Measurements from ENCODE around the gene DGKI.
"Not testable (repeated sequence)": the region's sequence is repeated elsewhere in the genome, so short reads cannot be mapped to it uniquely, and the experiment has no call there.

Gene DGKI

DNA sequence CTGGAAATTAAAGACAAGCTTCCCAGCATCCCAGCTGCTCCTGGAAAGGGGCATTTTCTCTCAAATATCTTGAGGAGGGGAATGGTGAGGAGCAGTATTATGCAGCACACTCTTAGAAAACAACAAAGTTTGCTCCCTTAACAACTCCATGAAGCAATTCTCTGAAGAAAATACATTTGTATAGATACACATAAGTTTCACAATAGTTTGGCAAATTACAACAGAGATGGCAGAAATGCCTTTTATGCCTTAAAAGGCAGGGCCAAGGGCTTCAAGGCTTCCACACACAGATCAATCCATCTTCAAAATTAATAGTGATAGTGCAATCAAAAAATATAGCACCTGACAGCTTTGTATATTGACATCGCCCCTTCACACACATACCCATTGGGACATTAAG, 12.2 kb downstream of the DGKI start:
- no peak for DNase-seq

DNA sequence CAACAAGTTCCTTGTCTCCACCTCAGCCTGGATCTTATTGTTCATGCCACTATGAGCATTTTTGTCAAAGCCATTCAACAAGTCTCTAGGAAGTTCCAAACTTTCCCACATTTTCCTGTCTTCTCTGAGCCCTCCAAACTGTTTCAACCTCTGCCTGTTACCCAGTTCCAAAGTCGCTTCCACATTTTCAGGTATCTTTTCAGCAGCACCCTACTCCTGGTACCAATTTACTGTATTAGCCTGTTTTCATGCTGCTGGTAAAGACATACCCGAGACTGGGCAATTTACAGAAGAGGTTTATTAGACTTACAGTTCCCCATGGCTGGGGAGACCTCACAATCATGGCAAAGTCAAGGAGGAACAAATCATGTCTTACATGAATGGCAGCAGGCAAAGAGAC, 13.8 kb downstream of the DGKI start:
- DNase-seq = not testable (repeated sequence)

DNA sequence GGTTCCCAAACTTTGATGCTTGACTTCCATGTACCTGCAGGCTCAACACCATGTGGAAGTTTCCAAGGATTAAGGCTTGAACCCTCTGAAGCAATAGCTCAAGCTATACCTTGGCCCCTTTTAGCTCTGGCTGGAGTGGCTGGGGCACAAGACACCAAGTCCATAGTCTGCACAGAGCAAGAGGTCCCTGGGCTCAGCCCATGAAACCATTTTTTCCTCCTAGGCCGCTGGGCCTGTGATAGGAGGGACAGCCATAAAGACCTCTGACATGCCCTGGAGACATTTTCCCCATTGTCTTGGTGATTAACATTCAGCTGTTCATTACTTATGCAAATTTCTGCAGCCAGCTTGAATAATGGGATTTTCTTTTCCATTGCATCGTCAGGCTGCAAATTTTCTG, 14.4 kb downstream of the DGKI start:
- no peak for DNase-seq

DNA sequence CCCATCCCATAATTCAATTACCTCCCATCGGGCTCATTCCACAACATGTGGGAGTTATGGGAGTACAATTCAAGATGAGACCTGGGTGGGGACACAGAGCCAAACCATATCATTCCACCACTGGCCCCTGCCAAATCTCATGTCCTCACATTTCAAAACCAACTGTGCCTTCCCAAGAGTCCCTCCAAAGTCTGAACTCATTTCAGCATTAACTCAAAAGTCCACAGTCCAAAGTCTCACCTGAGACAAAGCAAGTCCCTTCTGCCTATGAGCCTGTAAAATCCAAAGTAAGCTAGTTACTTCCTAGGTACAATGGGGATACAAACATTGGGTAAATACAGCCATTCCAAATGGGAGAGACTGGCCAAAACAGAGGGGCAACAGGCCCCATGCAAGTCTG, 15.2 kb downstream of the DGKI start:
- not testable (repeated sequence) for DNase-seq

DNA sequence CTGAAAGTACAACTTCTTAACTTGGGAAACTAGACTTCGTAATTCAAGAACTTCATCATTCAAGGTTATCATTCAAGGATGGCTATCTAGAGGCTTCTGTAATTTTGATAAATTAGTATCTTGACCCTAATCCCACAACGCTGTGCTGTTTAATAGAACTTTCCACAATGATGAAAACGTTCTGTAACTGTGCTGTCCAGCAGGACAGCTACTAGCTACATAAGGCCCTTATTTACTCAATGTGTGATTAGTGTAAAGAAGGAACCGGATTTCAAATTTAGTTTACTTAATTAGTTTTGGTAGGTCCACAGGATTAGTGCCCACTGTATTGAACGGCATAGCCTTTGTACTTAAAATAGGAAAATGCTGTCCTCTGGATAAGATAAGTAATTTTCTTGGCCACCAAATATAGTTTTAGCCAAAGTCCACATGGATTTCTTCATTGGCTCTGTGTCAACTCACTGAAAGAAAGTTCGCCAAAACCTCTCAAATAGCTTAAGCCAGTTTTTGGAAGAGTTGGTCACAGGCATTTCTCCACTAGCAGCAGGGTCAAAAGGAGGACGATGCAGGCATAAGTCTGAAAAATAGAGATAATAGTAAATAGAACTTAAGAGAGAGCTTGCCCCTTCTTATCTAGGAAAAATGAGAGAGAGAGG, 17.3 kb downstream of the DGKI start:
- DNase-seq = no peak

DNA sequence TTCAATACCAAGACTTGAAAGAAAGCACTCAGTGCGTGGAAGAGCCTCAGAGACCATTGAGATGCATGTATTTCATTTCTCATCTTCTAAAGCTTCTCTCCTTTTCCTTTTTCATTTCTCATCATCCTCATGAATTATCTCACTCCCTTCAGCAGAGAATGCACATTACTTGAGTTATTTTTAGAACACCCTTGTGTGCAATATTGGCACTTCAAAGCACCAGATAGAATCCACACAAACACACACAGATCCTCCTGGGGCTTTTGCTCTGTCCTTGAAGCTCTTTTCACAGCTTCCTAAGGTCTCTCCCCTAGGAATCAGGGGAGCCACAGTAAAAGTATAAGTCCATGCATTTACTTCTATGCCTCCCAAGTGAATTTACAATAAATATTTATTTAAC, 18.3 kb downstream of the DGKI start:
- no peak for DNase-seq

DNA sequence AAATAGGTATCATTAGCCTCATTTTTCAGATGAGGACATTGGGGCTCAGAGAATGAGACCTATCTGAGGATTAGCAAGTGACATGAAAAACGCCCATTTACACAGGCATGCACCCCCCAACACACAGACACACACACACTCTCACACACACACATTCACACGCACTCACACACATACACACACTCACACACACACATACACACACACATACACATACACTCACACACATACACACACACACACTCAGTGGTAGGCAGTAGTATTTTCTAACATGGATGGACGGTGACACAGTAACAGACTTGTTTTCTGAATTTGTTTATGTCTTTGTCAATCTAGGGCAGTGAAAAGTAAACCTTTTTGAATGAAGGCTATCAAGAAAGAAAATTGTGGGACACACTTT, 21.3 kb downstream of the DGKI start:
- DNase-seq = no peak

DNA sequence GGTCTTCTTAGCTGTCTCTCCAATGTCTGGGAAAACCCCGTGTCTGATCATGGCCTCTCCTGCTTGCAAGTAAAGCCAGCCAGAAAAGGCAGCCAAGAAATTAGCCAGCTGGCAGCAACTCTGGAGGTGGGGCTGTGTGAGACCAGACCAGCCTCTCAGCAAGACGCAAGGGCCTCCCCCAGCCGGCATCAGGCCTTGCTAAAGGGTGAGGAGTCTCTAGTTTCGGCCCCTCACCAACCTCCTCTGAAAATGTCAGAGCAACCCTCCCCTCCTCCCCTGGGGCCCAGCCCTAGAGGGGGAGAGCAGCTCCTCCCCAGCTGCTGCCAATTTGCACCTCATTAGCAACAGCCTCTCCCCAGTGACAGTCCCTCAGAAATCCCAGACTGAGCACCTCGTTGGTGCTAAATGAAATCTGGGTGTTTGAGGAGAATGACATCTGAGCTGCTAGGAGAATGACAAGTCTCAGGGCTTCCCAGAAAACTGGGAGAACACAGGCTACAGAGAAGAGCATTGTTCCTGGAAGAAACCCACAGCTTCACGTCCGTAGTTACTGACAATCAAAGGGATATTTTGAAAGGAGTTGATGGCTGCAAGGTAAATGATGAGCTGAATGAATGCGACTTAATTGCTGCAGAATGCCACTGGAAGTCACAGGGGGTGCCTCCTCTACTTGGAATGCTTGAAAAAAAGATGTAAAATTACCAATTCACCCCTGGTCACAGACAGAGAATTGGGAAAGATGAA, 25.9 kb downstream of the DGKI start:
- no peak for DNase-seq

DNA sequence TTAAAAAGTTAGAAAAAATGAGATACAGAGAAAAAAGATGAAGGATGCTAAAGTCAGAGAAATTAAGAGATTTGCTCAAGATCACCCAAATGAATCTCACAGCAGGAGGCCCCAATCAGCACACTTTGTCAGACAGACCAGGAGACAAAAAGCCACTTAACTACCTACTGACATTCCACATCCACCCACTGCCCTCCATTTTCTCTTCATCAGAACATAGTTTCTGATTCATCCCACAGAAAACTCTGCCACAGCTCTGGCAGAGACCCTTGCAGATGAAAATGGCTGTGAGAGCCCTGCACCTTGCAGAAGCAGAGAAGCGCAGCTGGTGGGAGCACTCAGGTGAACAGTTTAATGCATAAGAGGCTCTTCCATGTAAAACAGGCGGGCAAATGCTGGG, 26.6 kb downstream of the DGKI start:
- DNase-seq = no peak

DNA sequence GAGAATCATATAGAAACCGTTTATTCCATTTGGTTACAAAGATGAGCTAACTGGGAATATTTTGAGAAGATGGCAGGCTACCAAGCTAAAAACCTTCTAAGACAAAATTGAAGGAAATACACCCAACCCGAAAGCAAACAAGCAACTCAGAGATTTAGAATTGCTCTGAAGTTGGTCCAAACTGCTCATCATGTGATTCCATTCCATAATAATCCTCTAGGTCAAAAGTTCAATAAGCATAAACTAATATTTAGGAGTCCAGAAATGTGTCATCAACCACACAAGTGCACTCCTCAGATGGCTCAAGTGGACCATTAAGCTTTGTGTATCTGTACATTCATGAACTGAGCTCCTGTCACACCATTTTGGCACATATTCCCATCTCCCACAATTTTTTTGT, 28.7 kb downstream of the DGKI start:
- DNase-seq = no peak

DNA sequence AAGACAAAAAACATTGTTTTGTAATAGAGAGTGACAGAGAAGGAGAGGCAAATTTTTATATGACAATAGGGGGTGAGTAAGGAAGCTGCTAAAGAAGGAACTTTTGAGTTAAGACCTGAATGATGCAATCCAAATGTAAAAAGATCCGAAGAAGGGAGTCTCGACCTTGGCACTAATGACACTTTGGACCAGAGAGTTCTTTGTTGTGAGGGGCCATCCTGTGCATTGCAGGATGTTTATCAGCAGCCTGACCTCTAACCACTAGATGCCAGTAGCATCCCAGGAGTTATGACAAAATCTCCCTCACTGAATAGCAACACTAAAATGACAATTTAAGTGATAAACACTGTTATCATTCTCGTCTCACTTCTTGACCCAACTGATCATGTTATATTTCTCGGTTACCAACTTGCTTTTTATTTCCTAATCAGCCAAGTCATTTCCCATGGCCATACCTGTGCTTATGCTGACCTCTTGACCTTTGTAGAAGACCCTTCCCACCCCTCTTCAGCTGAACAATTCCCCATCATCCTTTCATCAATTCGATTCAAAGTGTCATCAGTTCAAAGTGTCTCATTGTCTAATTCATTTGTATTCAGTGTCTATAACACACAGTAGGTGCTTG, 30.0 kb downstream of the DGKI start:
- no peak for DNase-seq

DNA sequence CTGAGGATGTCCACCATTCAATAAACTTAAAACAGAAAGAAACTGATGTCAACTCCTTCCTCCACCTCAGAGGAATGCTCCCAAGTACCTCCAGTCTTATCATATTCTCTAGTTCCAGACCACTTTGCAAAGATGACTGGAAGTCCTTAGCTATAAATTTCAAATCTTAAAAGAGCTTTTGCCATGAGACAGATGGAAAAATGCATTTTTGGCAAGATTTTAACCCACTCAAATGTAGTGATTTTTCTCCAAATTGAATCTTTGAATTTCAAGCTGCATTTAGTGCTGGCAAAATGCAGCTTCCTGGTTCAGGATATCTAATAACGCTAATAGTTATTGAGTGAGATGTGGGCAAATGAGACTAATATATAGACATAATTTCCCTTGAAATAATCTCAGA, 33.2 kb downstream of the DGKI start:
- no peak for DNase-seq

DNA sequence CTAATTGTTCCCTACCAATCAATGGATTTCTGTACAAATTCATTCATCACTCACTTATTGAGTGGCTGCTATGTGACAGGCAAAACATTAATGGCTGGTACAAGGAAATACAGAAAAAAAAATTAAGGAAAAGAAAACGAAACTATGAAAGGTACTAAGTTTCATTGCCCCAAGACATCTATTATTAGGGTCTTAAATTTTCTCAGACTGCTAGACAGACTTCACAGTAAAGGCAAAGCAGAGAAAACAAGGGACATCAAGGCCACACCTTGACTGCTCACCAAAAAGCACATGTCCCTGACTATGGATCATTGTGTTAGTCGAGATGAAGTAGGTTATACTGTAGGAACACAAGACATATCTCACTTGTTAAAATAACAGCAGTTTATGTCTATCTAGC, 36.5 kb downstream of the DGKI start:
- no peak for DNase-seq

DNA sequence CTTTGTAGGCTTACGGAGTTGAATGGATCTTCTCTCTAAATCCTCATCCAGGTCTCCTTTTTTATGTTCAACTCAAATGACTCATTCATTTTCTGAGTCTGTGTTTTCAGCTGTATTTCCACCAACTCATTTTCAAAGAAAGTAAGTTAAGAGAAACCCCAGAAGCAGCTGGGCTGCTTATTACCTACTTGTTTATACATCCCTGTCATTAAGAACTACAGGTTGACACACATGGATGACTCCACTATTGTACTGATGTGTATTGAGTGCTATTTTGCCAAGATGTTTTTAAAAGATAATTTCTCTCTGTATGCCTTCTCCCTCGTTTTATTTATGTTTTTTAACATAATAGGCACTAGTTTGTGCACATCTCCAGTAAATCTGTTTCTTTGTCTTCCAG, 41.9 kb downstream of the DGKI start:
- no peak for DNase-seq

DNA sequence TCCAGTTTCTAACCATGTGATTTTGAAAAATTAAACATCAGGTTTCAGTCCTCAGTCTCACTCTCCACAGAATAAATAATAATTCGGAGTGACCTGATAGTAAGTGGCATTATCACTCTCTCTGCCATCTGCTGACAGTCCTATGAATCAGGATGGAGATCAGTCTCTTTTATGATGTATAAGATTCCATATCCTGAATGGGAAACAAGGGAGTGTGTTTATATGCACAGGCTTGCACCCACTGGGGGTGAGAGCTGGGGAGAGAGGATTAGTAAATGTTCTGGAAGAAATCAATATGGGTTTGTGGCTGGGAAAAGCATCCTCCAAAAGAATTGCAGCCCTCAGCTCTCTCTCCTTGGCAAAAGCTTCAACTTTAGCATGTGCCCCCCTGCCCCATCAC, 45.3 kb downstream of the DGKI start:
- no peak for DNase-seq

DNA sequence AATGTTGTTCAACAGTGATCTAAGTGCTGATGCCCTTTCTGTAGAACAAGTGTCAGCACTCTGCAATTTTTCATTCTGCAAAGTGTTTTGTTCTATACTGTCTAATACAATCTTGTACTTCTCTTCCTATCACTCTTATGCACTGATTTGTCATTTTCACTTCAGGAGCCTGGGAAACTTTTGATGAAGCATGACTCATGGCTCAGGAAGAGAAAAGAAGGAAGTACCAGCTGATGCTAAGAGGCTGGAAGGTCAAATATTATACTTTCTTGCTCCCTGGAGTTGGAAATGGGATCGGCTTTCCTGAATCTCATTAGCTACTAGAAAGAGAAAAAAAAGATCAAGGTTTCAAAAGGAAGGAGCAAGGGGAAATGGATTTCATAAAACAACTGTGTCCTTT, 45.8 kb downstream of the DGKI start:
- no peak for DNase-seq

DNA sequence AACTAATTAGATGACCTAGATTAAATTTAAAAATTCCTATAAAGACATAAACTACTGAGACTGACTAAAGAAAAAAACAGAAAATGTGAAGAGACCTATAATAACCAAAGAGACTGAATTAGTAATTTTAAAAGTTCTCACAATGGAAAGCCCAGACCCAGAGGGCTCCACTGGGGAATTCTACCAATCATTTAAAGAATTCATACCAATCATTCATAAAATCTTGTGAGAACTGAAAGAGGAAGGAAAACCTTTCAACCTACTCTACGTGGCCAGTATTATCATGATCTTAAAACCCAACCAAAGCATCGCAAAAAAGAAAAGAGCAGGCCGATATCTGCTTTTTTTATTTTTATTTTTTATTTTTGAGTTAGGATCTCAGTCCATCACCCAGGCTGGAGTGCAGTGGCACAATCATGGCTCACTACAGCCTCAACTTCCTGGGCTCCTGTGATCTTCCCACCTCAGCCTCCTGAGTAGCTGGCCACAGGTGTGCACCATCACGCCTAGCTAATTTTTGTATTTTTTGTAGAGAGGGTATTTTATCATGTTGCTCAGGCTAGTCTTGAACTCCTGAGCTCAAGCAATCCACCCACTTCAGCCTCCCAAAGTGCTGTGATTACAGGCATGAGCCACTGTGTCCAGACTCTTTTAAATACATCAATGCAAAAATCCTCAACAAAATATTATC, 48.6 kb downstream of the DGKI start:
- DNase-seq = no peak

DNA sequence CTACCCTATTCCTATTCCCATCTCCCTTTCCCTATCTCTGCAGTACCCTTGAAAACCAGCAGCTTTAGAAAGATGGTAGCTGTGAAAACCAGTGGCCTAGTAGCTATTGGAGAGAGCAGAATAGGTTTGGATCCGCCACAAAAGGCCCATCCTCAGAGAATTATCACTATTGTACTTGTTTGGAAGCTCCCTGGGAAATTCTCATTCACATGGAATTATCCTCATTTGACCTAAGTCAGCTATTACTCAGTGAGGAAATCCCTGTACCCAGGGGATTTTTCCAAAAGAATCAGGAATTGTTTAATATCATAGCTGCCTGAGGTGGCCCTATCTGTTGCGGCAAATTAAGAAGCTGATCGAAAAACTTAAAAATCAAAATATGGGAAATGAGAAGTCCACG, 51.6 kb downstream of the DGKI start:
- no peak for DNase-seq

DNA sequence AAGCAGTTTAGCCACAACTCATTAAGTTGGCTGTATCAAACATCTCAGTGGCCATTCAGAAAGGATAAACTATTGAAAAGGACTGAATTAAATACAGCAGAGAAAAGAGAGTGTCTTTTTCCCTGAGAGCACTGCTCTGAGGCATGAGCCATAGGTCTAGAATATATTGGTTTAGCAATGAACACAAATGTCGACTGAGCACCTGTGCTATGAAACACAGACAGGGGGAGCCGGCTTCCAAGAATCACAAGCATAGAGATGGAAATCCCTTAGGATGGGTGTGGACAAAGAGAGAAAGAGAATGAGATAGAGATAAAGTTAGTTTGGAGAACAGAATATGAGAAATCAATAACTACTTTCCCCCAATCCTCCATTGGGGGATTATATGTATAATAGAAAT, 54.8 kb downstream of the DGKI start:
- DNase-seq = no peak

DNA sequence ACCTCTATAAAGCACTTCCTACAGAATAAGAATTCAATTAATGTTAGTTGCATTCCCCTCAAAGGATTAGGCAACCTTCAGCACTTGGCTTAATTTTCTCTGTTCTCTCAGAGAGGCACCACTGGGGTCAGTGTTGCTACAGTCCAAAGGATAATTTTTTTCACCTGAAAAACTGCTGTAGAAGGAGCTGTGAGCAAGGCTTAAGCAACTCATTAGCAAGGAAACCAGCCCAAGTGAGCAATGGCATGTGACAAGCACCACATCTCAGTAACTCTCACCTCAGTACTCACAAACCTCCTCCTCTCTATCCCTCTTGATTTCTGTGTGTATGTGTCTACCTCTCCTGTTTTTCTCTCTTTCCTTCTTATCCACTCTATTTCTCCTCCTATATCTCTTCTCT, 55.9 kb downstream of the DGKI start:
- no peak for DNase-seq

DNA sequence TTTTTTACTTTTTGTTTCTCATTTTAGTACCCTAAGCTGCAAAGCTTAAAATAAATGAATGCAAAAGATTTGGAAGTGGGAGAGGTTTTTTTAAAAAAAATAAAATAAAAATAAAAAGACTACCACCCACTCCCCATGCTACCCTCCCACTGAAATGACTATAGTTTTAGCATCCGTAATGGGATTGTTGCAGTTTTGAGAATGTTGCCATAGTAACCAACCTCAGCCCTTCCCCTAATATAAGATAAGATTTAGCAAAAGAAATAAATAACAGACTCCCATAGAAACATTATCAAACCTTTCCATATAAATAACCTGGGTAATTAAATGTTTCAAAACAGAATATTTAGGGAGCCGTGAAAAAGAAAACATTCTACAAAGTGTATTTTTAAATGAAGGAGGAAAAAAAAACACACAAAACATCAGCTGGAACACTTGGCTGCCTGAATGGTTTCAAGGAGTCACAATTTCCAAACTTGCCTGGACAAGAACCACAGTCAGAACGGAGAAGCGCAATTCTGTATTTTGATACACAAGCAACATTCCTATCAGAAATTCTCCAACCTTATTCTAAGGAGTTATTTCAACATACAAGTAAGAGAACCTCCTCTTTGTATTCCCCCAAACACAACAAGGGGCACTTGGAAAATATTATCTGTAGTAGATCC, 57.4 kb downstream of the DGKI start:
- DNase-seq = no peak

DNA sequence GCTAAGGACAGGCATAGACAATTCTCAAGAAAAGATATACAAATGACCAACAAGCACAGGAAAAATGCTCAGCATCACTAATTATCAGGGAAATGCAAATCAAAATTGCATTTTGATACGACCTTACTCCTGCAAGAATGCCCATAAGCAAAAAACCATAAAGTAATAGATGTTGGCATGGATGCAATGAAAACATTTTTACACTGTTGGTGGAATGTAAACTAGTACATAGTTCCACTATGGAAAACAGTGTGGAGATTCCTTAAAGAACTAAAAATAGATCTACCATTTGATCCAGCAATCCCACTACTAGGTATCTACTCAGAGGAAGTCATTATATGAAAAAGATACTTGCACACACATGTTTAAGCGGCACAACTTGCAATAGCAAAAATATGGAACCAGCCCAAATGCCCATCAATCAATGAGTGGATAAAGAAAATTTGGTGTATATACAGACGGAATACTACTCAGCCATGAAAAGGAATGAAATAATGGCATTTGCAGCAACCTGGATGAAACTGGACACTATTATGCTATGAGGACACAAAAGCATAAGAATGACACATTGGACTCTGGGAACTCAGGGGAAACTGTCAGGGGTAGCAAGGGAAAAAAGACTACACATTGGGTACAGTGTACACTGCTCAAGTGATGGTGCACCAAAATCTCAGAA, 59.3 kb downstream of the DGKI start:
- no peak for DNase-seq

DNA sequence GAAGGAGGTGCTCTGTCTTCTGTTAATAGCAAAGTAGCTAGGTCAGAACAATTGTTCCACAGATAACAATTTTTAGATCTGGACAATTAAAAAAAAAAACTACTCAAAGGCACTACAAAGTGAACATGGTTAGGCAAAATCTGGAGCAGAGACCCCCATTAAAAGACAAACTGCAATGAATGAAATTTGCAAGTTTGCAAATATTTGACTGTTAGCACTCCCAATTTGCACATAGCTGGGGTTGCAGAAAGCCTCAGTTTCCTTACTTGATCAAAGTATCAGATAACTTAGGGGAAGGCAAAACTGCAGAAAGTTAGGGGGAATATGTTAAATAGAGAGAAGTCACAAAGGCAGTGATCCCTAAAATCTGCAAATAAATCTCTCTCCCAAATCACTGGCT, 68.3 kb downstream of the DGKI start:
- DNase-seq = no peak
